GM18505 (cell line): ENCODE results near the gene STYX.

Experiments
- ATAC-seq: cut with Tn5 transposase; IDR thresholded peaks from one replicate; pipeline ENCODE4 v1.9.1; 2021; ENCODE audit not compliant: unreplicated experiment
- POLR2A ChIP-seq: IDR thresholded peaks from 4 replicates; pipeline ENCODE4 v1.6.1; 2011; ENCODE audit warnings: borderline replicate concordance; ENCODE audit not compliant: insufficient read depth, insufficient read length; ENCODE audit errors: extremely low read depth

Gene STYX

DNA sequence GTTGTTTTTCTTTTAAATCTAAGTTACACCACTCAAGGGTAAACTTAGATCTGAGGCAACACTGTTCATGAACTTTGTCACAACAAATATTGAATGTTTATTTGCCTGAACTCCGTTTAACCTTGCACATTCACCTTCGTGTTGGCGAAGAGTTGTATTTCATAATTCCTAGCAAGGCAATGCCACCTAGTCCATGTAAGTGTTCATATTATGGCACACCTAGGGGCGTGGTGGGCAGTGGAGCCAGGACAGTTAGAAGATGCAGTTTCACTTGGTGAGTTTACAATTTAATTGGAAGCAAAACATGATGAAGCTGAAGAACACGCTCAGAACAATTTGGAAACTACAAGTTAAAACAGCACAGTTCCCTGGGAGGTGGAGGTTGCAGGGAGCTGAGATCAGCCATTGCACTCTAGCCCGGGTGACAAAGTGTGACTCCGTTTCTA is 91.9 kb downstream of the STYX start:
- no peak for TF ChIP-seq POLR2A

GRCh38 chr14:52824462-52824861 is 94.5 kb downstream of the STYX start:
- TF ChIP-seq POLR2A: no peak
- no peak for ATAC-seq

More for the DNA sequence above, 91.9 kb downstream of the STYX start:
- no peak for ATAC-seq
